Hepatocyte (in vitro differentiated cells): ENCODE data around the gene FNBP1L.

Experiments used
- EZH2 ChIP-seq: fragments of 200-600 bp; sonication (generic); IDR thresholded peaks from 2 replicates; pipeline ENCODE4 v1.6.1; 2016; ENCODE audit warnings: antibody characterized with exemption, mild to moderate bottlenecking, borderline replicate concordance
- TF ChIP-seq, protein P1 (sequence below): fragments of 200-600 bp; sonication (generic); IDR thresholded peaks from 2 replicates; pipeline ENCODE4 v1.5.1; 2016; ENCODE audit warnings: antibody characterized with exemption, mild to moderate bottlenecking; ENCODE audit not compliant: poor library complexity

DNA sequence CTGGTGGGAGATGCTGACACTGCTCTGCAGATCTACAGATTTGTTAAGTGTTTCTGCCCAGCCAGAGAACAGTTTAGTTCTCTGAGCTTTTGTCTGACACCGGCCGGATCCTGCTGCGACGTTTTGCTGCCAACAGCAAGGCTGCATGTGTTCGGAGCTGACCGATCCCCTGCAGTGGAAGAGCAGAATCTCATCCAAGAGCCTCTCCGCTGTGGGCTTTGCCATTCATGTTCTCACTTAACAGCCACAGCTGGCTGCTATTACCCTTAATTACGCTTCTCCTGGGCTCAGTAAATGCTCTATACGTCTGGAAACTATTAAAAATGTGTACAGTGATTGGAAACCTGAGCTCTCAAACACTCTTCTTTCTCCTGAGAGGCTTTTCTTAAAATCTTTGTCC lies 128.4 kb downstream of the FNBP1L start:
- TF ChIP-seq, protein P1, sequence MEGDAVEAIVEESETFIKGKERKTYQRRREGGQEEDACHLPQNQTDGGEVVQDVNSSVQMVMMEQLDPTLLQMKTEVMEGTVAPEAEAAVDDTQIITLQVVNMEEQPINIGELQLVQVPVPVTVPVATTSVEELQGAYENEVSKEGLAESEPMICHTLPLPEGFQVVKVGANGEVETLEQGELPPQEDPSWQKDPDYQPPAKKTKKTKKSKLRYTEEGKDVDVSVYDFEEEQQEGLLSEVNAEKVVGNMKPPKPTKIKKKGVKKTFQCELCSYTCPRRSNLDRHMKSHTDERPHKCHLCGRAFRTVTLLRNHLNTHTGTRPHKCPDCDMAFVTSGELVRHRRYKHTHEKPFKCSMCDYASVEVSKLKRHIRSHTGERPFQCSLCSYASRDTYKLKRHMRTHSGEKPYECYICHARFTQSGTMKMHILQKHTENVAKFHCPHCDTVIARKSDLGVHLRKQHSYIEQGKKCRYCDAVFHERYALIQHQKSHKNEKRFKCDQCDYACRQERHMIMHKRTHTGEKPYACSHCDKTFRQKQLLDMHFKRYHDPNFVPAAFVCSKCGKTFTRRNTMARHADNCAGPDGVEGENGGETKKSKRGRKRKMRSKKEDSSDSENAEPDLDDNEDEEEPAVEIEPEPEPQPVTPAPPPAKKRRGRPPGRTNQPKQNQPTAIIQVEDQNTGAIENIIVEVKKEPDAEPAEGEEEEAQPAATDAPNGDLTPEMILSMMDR, result no peak
- TF ChIP-seq EZH2, result no peak
